HG02884 (cell line): ENCODE results near the gene SIRPB1.
"Not testable (repeated sequence)": the region's sequence is repeated elsewhere in the genome, so short reads cannot be mapped to it uniquely, and the experiment has no call there.

ENCODE experiments used
- ATAC-seq: cut with Tn5 transposase; IDR thresholded peaks from one replicate; pipeline ENCODE4 v1.9.1; 2021; ENCODE audit warnings: mild to moderate bottlenecking, moderate library complexity; ENCODE audit not compliant: unreplicated experiment

Gene SIRPB1

DNA sequence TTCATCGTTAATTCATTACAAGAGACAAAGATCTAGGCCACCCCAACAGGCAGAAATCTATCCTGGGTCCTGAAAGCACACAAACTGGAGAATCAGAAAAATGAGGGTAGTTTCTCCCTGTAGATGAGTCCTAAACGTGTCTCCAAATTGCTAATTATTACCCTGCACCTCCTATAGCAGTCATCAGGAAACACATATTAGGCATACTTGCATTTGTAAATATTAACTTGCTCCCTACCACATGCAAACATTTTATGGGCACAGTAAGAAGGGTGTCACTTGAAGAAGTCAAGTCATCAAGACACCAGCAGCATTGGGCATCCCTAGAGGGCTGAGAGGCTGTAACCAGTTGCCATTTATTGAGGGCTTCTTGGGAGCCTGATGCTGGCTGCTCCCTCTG, 17.9 kb upstream of the SIRPB1 start:
- no peak for ATAC-seq

DNA sequence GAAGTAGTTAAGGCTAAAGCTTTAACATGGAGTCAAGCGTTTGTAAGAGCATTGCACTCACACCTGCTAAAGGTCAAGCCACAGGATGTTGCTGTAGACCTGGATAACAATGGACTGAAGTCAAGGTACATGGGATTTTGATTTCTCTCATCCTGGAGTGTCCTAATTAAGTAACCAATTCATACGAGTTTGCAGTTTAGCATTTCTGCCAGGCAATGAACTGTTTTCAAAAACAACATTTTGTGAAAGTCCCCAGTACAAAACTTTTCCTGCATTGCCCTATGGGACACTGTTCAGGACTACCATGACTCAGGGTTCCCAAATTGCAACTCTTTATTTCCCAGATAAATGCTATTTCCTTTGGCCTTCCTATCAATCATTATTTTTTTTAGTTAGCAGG, 17.4 kb upstream of the SIRPB1 start:
- no peak for ATAC-seq

DNA sequence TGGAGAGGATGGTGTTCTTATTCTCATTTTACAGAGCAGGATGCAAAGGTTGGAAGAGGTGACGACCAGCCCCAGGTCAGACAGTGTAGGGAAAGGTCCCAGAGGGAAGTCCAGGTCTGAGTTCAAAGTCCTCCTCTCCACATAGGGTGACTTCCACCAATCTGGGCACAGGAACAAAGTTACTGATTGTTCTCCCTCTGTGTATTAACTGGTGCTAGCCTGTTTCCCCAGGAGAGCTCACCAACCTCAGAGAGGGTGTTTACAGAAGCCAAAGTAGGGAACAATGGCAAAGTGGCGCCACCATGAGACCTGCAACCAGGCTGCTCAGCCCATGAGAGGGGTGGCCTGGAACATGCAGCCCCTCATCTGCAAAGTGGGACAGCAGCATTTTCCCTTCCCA, 16.8 kb upstream of the SIRPB1 start:
- ATAC-seq: no peak

DNA sequence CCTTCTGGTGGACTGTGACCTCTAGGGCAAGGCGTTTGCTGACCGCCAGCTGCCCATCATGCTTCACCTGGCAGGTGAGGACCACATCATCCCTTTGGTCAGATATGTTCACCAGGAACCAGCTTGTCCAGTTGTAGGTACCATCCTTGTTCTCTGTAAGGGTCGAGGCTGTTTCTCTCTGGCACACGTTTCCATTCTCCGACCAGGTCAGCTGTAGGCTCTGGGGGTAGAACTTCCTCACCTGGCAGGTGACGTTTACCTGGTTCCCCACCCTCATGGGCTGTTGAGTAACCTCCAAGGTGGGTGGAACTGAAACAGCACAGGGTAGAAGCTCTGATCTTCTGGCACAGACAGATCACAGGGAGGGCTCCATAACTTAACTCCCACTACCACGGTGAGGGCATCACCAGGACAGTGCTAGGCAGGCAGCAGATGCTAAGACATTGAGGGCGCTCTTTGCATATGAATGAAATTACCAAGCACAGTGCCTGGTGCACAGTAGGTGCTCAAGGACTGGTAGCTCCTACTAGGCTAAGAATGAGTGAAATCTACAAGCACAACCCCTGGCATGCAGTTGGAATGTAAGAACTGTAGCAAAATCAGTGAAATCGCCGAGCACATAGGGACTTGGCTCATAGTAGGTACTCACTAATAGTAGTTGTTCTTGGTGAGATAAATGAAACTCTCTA, 15.6 kb upstream of the SIRPB1 start:
- ATAC-seq: no peak

DNA sequence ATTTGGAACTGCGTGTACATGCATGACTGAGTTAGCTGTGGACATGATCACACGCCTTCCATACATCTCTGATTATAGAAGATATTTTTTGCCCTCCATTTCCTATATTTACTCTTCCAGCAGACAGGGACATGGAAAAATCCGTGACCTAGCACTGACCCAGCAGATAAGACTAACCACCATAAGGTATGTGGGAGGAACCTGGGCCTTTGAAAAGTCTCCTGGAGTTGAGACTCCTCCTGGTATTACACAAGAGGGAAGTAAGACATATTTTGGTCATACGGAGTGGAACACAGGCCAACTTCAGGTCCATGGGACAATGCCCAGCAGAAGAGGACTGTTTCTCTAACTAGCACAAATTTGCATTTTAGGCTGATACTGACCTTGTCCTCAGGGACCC, 13.7 kb upstream of the SIRPB1 start:
- ATAC-seq: no peak

DNA sequence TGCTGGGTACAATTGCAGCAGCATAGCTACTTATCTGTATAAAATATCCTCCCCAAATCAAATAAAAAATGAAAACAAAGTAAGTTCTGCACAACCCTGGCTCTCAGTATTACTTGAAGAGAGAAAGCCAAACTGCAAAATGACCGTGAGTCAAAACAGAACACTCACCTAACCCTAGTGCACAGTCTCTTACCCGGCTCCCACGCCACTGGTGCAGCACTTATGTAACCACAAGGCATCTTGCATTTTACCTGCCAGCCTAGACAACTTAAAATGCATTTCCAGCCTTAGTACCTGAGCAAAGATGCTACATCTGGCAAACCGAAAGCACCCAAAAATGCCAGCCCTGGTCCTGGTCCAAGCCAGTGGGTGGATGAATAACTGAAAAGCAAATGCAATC, 12.4 kb upstream of the SIRPB1 start:
- no peak for ATAC-seq

DNA sequence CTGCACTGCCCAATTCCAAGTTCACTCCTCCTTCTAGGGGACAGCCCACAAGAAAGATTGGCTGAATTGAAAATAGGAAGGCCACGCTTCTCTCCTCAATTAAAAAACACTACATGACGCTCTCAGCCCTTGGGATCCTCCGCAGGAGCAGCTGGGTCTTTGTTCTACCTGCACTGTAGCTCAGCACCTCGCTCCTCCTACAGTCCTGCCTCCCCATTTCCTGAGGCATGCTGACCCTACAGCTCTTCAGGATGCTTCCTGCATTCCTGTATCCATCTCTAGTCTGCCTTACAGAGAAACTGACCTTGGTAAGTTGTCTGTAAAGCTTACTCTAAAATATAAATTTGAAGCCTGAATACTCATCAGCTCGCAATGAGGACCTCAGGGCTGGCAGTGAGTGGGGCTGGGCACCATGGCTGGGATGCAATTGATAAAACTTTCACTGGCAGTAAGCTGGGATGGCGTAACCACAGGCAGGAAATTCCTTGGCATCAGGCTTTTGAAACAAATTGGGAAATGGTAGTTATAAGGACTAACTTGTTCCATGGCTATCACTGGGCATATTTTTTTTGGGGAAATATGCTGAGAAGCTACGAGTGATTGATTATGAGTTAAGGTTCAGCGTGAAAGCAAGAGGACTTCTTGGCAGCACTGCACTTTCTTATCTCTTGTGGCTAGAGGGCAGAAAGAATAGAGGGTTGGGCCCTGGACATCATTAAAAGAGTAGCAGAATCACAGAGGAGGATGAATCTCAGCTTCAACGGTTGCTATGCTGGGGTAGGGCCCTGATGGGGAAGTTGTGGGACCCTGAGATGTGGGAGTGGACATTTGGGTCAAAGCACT, 11.7 kb upstream of the SIRPB1 start:
- ATAC-seq: no peak

DNA sequence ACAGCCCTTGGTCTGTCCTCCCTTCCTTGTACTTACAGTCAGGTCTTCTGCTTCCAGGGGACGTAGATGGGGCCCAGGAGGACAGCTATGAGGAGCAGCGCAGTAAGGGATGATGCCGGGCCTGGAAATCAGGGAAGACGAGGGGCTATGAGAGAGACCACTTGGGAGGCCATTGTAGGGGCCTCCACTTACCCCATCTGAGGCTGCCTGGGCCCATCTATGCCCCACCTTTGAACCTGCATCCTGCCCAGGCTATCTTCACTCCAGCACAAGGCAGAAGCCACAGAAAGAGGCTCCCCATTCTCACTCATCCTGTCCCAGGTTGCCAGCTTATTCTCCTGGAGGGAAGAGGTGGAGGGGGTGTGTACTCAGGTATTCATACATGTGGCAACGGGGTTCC, 10.4 kb upstream of the SIRPB1 start:
- ATAC-seq: no peak

DNA sequence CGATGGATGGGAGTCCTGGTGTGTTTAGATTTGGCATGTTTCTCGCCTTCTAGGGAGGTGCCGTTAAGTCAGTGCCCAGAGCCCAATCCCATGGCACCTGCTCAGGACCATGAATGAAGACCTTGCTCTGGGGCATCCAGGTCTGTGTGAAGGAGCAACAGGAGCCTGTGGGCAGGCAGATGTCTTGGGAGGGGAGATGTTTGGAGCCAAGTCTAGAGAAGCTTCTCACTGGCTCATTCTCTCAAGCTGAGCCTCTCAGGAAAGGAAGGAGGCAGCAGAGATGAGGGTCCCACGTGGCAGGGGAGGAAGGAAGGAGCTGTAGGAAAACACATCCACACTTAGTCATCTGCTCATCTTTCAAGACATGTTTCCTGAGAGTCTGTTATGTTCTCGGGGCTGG, 9.5 kb upstream of the SIRPB1 start:
- ATAC-seq: no peak

DNA sequence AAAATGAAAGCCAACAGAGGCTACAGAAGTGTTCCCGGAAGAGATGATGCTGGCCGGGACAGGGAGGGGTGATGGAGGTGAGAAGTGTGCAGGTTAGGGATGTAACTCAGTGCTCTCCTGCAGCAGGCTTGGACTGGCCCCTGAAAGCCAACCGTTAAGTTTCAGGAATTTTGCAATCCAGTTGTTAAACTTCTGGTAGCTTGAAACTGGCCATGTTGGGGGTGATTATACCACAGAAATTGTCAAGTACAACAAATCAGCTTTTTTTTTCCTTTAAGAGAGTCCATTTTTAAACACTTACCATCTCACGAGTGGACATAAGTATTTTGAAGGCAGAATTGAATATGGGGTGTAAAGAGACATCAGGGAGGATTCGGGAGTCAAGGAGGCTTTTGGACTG, 8.8 kb upstream of the SIRPB1 start:
- no peak for ATAC-seq

DNA sequence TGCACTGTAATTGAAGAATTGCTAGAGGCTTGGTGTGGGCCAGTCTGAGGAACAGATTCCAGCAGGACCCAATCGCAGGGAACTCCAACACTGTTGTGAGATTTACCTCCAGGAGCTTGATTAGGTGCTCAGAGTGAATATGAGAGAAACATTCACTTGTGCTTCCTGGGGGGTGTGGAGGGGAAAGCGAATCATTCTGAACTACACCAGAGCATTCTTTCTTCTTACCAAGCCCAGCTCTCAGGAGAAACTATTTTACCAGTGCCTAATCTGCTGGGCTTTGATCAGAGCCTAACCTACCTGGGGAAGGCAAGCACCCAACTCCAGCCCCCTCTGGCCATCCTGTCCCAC, 7.4 kb upstream of the SIRPB1 start:
- no peak for ATAC-seq

DNA sequence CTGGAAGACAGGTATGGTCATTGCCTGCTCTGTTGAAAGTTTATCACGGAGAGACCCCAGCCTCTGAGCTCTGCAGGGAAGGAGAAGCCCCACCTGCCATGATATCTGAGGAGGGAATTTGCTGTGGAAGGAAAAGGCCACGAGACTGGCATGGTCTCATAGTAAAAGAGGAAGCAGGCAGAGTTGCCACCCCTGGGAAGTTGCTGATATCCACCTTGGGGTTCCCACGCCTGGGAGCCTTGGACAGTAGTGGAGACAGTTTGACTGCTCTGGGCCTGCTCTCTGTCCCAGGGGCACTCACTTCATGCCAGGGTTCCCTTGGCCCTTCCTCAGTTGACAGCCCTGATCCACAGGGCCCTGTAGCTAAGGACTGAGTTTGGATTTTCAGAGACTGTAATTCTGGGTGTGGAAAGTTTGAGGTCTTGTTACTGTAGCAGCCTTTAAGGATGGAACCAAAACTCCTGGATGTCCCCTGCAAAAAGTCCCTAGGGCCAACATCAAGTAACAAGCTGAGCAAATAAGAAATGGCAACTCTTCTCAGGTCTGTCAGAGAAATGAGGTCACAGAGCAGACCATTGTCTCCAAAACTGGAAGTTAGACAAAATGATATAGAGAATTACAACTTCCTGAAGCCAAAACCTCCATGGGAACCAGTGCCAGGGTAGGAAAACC, 6.9 kb upstream of the SIRPB1 start:
- no peak for ATAC-seq

DNA sequence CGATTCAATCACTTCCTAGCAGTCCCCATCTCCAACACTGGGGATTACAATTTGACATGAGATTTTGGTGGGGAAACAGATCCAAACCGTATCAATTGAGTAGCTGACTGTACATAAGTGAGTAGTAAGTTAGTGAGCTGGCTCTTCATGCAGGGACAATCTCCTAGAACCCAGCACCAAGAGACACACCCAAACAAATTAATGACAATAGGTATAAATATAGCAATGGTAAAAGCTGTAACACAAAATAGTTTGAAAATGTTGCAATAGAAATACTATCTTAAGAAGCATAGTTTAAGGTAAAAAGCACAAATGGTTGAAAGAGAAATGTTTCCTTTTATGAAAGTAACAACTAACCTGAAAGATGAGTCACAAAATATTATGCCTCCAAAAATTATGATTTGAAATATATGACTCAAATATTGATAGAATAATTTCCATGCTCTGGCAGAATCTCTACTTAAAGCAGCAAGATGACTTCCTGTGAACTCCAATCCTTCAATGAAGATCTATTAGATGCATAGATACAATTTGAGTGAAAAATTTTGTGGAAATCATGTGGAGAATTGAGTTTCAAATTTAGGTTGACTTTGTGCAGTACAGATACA, 5.4 kb upstream of the SIRPB1 start:
- no peak for ATAC-seq

DNA sequence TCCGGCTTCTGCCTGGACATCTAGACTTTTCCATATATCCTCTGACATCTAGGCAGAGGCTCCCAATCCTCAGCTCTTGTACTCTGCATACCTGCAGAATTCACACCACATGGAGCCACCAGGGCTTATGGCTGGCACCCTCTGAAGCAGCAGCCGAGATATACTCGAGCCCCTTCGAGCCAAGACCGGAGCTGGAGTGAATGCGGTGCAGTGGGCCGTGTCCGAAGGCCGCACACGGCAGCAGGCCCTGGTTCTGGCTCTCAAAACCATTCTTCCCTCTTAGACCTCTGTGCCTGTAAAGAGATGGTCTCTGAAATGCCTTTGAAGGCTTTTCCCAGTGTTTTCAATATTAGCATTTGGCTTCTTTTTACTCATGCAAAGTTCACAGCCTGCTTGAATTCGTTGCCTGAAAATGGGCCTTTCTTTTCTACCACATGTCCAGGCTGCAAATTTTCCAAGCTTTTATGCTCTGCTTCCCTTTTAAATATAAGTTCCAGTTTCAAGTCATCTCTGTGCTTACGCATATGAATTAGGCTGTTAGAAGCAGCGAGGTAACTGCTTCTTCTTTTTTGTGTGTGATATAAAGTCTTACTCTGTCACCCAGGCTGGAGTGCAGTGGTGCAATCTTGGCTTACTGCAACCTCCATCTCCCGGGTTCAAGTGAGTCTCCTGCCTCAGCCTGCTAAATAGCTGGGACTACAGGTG, 3.8 kb upstream of the SIRPB1 start:
- no peak for ATAC-seq

DNA sequence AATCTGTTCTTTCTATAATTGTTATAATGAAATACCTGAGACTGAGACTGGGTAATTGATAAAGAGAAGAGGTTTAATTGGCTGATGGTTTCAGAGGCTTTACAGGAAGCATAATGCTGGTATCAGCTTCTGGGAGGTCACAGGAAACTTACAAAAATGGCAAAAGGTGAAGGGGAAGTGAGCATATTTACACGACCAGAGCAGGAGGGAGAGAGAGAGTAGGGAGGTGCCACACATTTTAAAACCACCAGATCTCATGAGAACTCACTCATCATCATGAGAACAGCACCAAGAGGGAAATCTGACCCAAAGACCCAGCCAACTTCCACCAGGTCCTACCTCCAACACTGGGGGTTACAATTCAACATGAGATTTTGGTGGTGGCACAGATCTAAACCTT, 2.6 kb upstream of the SIRPB1 start:
- ATAC-seq: no peak

DNA sequence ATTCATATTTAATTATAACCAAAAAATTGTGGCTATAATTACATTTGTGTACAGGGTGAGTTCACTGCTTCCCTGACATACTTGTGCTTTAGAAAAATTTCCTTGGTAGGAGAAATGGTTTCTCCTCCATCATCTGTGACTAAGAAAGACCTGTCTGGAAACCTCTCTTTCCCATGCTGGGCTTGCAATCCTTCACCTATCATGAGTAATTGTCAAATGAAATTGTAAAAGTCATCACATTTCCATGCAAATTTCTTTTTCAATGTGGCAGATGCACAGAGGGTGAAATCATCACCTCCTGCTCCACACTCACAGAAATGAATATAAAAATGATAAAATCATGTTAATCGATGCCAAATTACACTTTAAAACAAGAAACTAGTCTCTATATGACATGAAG, 1.5 kb upstream of the SIRPB1 start:
- ATAC-seq: no peak

DNA sequence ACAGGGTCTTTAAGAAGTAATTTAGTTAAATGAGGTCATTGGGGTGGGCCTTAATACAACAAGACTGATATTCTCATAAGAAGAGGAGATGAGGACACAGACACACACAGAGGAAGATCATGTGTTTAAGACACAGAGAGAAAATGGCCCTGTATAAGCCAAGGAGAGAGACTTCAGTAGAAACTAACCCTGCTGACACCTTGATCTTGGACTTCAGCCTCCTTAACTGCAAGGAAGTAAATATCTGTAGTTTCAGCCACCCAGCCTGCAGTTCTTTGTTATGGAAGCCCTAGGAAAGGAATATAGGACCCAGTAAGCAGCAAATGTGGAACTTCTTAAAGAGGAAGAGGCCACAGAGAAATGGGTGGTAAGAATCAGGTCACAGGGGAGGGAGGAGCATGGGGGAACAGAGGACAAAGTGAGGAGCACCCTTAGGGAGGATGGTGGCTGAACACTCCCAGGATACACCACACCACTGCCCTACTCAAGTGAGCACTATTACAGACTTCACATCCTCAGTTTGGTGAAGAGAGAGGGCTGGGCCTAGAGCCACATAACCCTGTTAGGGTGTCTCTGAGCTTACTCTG, 762 bp downstream of the SIRPB1 start:
- no peak for ATAC-seq

DNA sequence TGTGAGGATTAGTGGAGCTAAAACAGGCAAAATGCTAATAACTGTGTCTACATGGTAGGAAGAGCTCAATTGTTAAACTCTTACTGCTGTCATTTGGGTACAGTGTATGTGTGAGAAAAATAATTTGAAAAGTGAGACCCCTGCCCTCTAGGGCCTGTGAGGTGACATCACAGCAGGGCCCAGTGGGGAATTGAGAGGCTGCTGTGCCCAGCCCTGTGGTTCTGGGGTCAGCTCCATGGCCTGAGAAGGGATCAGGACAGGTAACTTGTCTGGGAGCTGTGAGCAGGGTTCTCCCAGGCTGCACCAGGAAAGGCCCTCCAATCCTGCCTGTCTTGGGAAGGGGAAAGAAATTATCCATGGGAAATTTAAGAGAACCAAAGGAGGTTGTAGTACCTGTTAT, 1.3 kb downstream of the SIRPB1 start:
- no peak for ATAC-seq

DNA sequence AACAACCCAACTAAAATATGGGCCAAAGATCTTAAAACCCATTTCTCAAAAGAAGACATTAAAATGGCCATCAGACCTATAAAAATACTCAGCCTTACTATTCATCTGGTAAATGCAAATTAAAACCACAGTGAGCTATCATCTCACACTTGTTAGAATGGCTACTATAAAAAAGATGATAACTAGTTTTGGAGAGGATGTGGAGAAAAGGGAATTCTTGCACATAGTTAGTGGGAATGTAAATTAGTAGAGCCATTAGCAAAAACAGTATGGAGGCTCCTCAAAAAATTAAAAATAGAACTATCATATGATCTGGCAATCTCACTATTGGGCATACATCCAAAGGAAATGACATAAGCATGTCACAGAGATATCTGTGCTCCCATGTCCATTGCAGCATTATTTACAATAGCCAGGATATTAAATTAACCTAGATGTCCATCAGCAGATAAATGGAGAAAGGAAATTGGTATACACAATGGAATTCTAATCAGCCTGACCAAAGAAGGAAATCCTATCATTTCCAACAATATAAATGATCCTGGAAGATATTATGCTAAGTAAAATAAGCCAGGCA, 2.9 kb downstream of the SIRPB1 start:
- ATAC-seq: no peak

DNA sequence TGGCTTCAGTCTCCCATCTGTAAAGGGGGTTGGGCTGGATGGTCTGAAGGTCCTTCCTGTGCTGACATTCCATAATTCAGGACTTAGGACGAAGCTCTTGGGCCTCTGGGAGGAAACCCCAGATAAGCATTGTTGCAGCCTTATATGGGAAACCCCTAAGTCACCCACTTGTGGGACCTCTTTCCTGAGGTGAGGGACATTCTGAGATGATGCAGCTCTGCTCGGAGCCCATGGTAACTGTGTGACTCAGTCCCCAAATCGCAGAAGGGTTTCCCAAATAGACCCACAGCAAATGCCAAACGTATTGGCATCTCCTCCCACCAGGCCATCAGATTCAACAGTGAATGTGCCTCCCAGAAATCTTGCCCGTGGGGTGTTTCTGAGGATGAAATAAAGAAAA, 9.4 kb downstream of the SIRPB1 start:
- ATAC-seq: not testable (repeated sequence)
